GM12878 (cell line): ENCODE measurements around the gene ZBTB7B. TPM values are rescaled to one million over a fixed set of nuclear protein-coding genes. Genes with fewer than 3 reads are reported as not detected.

Source experiments
- CHD1 ChIP-seq: IDR thresholded peaks from 2 replicates; pipeline ENCODE4 v1.6.1; 2012; ENCODE audit warnings: low read depth, low read length, improper control_type of control experiment
- CHD2 ChIP-seq: IDR thresholded peaks from 2 replicates; pipeline ENCODE4 v1.6.1; 2011; ENCODE audit warnings: low read depth, low read length, improper control_type of control experiment, borderline replicate concordance
- E4F1 ChIP-seq: fragments of 450-650 bp; IDR thresholded peaks from 2 replicates; pipeline ENCODE4 v1.6.1; 2018; ENCODE audit warnings: borderline replicate concordance, mild to moderate bottlenecking; ENCODE audit not compliant: partially characterized antibody
- EP300 ChIP-seq, 2 experiments: fragments of 150-350 bp in 1 of 2; IDR thresholded peaks; 2 replicates each; pipeline ENCODE4 v1.6.1; 2011 to 2012; ENCODE audit warnings: low read depth in 2 of 2, low read length in 2 of 2, borderline replicate concordance in 1 of 2, improper control_type of control experiment in 1 of 2, inconsistent platforms in 1 of 2; ENCODE audit not compliant: control insufficient read depth in 1 of 2
- HDAC2 ChIP-seq: fragments of 200-600 bp; sonication (generic); IDR thresholded peaks from 2 replicates; pipeline ENCODE4 v1.6.1; 2017
- IKZF2 ChIP-seq, 2 experiments: fragments of 450-650 bp; IDR thresholded peaks; 2 replicates each; pipeline ENCODE4 v1.6.1; 2017; ENCODE audit warnings: mild to moderate bottlenecking in 2 of 2, moderate library complexity in 2 of 2
- KDM1A ChIP-seq: fragments of 200-600 bp; sonication (generic); IDR thresholded peaks from 2 replicates; pipeline ENCODE4 v1.6.1; 2016; ENCODE audit warnings: borderline replicate concordance
- MXI1 ChIP-seq: fragments of 150-350 bp; IDR thresholded peaks from 2 replicates; pipeline ENCODE4 v1.6.1; 2011; ENCODE audit warnings: low read depth, mild to moderate bottlenecking, inconsistent platforms, low read length, improper control_type of control experiment
- PBX3 ChIP-seq: IDR thresholded peaks from 2 replicates; pipeline ENCODE4 v1.6.1; 2011; ENCODE audit warnings: mild to moderate bottlenecking, low read depth, low read length, moderate library complexity; ENCODE audit not compliant: insufficient replicate concordance
- RBBP5 ChIP-seq: fragments of 200-600 bp; sonication (generic); conservative IDR thresholded peaks from 2 replicates; pipeline ENCODE4 v1.6.1; 2016
- SIX5 ChIP-seq: IDR thresholded peaks from 2 replicates; pipeline ENCODE4 v1.6.1; 2011; ENCODE audit warnings: mild to moderate bottlenecking, low read depth, low read length, moderate library complexity; ENCODE audit not compliant: severe bottlenecking
- SMAD5 ChIP-seq: IDR thresholded peaks from 2 replicates; pipeline ENCODE4 v1.6.1; 2016; ENCODE audit warnings: antibody characterized with exemption, low read depth
- SP1 ChIP-seq: IDR thresholded peaks from one replicate; pipeline ENCODE4 v1.6.1; 2011; ENCODE audit warnings: low read depth, low read length
- TCF12 ChIP-seq: IDR thresholded peaks from 2 replicates; pipeline ENCODE4 v1.6.1; 2011; ENCODE audit warnings: low read depth, mild to moderate bottlenecking, low read length
- TCF7 ChIP-seq: IDR thresholded peaks from 2 replicates; pipeline ENCODE4 v1.6.1; 2014; ENCODE audit warnings: antibody characterized with exemption, borderline replicate concordance
- ZBTB11 ChIP-seq: fragments of 450-650 bp; formaldehyde crosslinking; IDR thresholded peaks from 2 replicates; pipeline ENCODE4 v1.5.0; 2022; ENCODE audit warnings: mild to moderate bottlenecking, missing genetic modification characterization
- ZNF207 ChIP-seq: fragments of 450-650 bp; IDR thresholded peaks from 2 replicates; pipeline ENCODE4 v1.6.1; 2014; ENCODE audit warnings: antibody characterized with exemption, mild to moderate bottlenecking, borderline replicate concordance
- ZNF274 ChIP-seq: IDR thresholded peaks from one replicate; pipeline ENCODE4 v1.8.0; 2011; ENCODE audit not compliant: insufficient read length, insufficient read depth
- ZNF592 ChIP-seq: fragments of 450-650 bp; IDR thresholded peaks from 2 replicates; pipeline ENCODE4 v1.6.1; 2017; ENCODE audit warnings: mild to moderate bottlenecking, moderate library complexity
- polyA plus RNA-seq, 11 experiments: library from polyadenylated mRNA; depleted of rRNA in 4 of 11; unstranded in 6 of 11; stranded (reverse) in 5 of 11; fragments of >200 nt; fragmentation: Nextera tagmentation in 4 of 11; fragmentation: Illumina TruSeq in 1 of 11; extraction: Ambion mirVana in 4 of 11; extraction: Trizol in 1 of 11; gene quantifications; 1 replicate in 1 of 11; 2 replicates in 10 of 11; pipeline versions ENCODE4 v1.2.1 to v1.2.3, GENCODE V29; 2011 to 2016; ENCODE audit warnings: inconsistent platforms in 2 of 11, missing spikeins in 2 of 11, low read depth in 1 of 11
- total RNA-seq, 4 experiments: library from RNA; depleted of rRNA in 3 of 4; stranded (reverse); fragments of >200 nt in 3 of 4; fragmentation: Illumina TruSeq in 1 of 4; extraction: Trizol in 1 of 4; gene quantifications; 2 replicates each; pipeline versions ENCODE4 v1.2.1 to v1.2.3, GENCODE V29; 2013 to 2021

ZBTB7B gene
- total and polyA plus RNA-seq, 10 of the 15 experiments (the other 5 are each of a cell fraction or from before 2014, with no cell fraction given) = 0.11 to 44.9 (median 11.3) TPM

DNA sequence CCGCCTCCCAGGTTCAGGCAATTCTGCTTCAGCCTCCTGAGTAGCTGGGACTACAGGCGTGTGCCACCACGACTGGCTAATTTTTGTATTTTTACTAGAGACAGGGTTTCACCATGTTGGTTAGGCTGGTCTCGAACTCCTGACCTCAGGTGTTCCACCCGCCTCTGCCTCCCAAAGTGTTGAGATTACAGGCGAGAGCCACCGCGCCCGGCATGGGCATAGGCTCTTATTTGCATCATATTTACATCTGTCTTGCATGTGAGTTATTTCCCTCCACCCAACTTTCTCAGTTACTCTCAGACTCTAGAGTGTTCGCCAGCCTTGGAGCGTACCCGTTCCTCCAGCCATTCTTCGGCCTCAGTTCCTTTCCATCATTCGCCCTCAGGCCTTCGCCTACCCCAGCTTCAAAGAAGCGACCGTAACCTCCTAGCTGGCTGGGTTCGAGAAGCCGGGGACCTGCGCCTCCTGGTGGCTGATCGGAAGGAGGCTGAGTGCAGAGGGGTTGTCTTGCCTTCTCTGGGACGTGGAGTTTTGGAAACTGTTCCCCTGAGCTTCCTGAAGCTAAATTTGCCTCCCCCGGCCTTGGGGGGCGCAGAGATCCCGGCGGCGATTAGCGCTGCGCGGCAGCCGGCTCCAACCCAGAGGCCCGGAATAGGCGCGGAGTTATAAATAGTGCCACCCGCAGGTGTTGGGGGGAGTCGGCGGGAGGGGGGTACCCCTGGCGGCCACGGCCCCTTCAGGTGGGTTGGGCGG lies 3.6 kb upstream of the ZBTB7B start (continued):
- TF ChIP-seq PBX3 (no peak), ZNF274 (no peak), RBBP5 (no peak), EP300 (IDR thresholded peaks at IDR 0.05; ENCODE audit: borderline replicate concordance in 1 of 2, control insufficient read depth in 1 of 2, low read depth in 2 of 2, low read length in 2 of 2) (no peak), KDM1A (no peak), TCF7 (no peak), ZBTB11 (CRISPR knock-in tag) (no peak), CHD1 (no peak), E4F1 (no peak), SMAD5 (no peak; the same call in 1 of the 2 replicates), SP1 (no peak), ZNF592 (no peak), HDAC2 (no peak), SIX5 (no peak), IKZF2 (IDR thresholded peaks at IDR 0.05) (peak; percentile 29 to 76; a peak in 2 of 4 replicates), MXI1 (no peak), CHD2 (peak; percentile 33; the same call in 1 of the 2 replicates), ZNF207 (peak; percentile 65; the same call in 1 of the 2 replicates), TCF12 (0 out of 2 replicates have a peak, but pooled peaks have one; percentile 7)
